Coronary artery (tissue), 2 donors: ENCODE results near the gene NUDT5.

Experiments used
- DNase-seq: peaks from one replicate; pipeline ENCODE4 v3.0.0-alpha.2; 2017; ENCODE audit warnings: low spot score
- H3K27ac ChIP-seq, 2 donors: fragments of 200-600 bp; sonication (generic); one replicate each; pipeline ENCODE4 v1.5.1; 2016 to 2019
- H3K4me3 ChIP-seq: fragments of 200-600 bp; sonication (generic); 2 replicates; pipeline ENCODE4 v1.5.1; 2016; ENCODE audit warnings: mild to moderate bottlenecking, moderate library complexity
- TF ChIP-seq, protein P1 (sequence below): fragments of 200-600 bp; sonication (generic); IDR thresholded peaks from one replicate; pipeline ENCODE4 v1.5.1; 2019; ENCODE audit warnings: antibody characterized with exemption

Gene NUDT5

DNA sequence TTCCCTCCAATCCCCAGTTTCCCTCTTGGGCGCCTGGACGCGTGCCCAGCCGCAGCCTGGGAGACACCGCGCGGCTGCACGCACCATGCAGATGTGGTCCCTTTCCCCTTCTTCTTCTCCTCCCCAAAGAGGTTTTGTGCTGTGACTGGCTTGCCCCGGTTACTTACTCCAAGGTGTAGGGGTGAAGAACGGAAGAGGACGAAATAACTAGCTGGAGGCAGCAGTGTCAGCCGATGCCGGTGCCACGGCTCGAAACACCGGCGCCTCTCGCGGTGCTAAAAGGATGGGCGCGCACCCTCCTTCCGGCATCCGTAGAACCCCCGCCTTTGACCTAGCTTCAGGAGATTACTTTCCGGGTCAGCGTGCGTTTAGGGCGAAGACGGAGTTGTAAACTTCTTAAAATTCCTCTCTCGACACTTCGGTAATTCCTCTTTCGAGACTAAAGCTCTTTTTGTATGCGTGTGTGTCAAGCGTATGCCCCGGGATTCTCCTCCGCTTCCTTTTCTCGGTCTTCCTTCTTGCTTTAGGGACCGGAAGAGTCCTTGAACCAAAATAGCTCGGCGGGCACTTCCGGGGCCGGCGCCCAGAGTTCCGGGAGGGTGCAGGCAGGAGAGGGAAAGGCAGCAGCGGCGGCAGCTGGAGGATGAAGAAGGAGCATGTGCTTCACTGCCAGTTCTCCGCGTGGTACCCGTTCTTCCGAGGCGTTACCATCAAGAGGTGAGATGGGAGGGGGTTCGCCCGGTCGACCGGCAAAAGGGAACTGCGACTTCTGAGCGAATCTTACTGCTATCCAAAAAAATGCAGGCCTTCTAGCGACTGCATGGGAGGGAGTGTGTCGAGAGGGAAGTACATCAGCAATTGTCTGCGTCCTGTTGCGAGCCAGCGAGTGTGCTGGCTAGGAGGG, at the start of gene NUDT5, which contains the start of gene CDC123:
Gene NUDT5, minus strand, starts transcription at position 289 of the 904 bp plus-strand sequence. CDS start 9,600 bp downstream, outside the sequence.
Gene CDC123, plus strand, starts transcription at position 586 of the 904 bp plus-strand sequence. Its CDS starts 58 bp downstream, at position 644.
- TF ChIP-seq, protein P1, sequence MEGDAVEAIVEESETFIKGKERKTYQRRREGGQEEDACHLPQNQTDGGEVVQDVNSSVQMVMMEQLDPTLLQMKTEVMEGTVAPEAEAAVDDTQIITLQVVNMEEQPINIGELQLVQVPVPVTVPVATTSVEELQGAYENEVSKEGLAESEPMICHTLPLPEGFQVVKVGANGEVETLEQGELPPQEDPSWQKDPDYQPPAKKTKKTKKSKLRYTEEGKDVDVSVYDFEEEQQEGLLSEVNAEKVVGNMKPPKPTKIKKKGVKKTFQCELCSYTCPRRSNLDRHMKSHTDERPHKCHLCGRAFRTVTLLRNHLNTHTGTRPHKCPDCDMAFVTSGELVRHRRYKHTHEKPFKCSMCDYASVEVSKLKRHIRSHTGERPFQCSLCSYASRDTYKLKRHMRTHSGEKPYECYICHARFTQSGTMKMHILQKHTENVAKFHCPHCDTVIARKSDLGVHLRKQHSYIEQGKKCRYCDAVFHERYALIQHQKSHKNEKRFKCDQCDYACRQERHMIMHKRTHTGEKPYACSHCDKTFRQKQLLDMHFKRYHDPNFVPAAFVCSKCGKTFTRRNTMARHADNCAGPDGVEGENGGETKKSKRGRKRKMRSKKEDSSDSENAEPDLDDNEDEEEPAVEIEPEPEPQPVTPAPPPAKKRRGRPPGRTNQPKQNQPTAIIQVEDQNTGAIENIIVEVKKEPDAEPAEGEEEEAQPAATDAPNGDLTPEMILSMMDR: no peak
- Histone ChIP-seq H3K27ac (peak within 1 kb of the TSS; percentile 70 to 81), H3K4me3 (peak within 1 kb of the TSS; percentile 78)
- peak; percentile 91 for DNase-seq

GRCh38 chr10:12243864-12244620, 48.4 kb upstream of the NUDT5 start:
- DNase-seq: no peak
- Histone ChIP-seq H3K27ac (no peak overlapping the region), H3K4me3 (no peak overlapping the region)
- TF ChIP-seq, protein P1: no peak

GRCh38 chr10:12241810-12242529, 46.3 kb upstream of the NUDT5 start:
- Histone ChIP-seq H3K4me3 (peak overlapping the region; percentile 3), H3K27ac (peak overlapping the region; percentile 46 to 77)
- TF ChIP-seq, protein P1: no peak
- no peak for DNase-seq

GRCh38 chr10:12238821-12239220, 43.1 kb upstream of the NUDT5 start:
- DNase-seq: no peak
- Histone ChIP-seq H3K4me3 (no peak overlapping the region), H3K27ac (no peak overlapping the region)
- TF ChIP-seq, protein P1: no peak

DNA sequence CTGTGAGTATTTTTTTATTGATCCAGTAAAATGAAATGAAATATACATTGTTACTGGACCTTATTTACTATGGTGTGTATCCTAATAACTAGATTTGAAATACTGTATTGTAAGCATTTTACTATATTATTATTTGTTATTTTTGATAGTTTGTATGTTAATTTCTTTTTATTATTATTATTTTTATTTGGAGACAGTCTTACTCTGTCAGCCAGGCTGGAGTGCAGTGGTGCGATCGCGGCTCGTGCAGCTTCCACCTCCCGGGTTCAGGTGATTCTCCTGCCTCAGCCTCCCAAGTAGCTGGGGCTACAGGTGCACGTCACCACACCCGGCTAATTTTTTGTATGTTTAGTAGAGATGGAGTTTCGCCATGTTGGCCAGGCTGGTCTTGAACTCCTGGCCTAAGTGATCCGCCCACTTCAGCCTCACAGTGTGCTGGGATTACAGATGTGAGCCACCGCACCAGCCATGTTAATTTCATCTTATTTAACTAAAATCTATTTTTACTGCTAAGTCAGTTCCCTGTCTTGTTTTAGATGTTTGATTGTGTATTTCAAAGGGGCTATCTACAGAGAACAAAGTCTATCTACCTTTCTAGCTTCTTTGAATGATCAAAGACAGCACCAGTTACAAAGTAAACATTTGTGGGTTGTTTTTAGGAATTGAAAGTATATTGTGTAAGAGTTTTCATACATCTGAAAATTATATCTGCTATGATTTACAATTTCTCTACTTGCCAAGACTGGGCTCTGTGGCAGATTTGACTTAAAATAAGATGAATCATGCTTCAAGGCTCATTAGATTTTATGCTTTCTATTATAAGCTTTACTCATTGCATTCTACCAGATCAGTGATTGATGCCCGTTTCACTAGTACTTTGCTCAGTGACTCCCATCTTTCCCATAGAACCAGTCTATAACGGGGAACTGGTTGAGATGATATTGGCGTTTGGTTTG, 41.9 kb upstream of the NUDT5 start:
- no peak overlapping the region for H3K4me3 ChIP-seq
- DNase-seq: no peak
- TF ChIP-seq, protein P1: no peak
- H3K27ac ChIP-seq: no peak overlapping the region

DNA sequence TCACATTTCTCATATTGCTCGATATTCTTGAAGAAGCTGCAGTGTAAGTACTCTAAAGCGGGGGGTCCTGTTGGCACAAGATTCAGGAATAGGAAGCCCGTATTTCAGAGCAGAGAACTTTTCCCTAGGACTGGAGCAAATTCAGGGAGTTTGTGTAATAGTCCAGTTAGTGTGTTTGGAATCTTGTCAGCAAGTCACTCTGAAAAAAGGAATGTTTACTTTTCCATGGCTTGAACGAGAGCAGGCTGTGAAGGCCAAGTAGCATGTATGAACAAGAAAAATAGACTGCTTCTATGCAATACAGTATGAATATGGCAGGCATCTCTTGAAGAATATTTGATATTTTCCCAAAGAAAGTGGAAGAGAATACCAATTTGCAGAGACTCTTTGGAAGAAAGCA, 40.1 kb upstream of the NUDT5 start:
- Histone ChIP-seq H3K4me3 (peak overlapping the region; percentile 16), H3K27ac (peak overlapping the region; percentile 32 to 79)
- TF ChIP-seq, protein P1: no peak
- no peak for DNase-seq
